ENCODE results near the gene AXIN1. TPM values are rescaled to one million over a fixed set of nuclear protein-coding genes. Genes with fewer than 3 reads are reported as not detected.

AXIN1 gene
- total and polyA plus RNA-seq, 9 donors = 3.7 to 27.2 (median 23.0) TPM

- Histone ChIP-seq H3K27me3 (no peaks in the 10 kb centered on the region), H3K27ac (no peak overlapping the region), H3K9me3 (no peaks in the 10 kb centered on the region), H3K36me3 (no peaks in the 10 kb centered on the region), H3K4me1 (ENCODE audit: insufficient read depth) (peaks cover 4% of the 10 kb centered on the region), H3K4me3 (no peak overlapping the region)
- 92 to 93% (median 93%) methylated on average over 40 to 44 of the region's 44 CpGs for WGBS, 3 donors
- intact Hi-C loops (cut with DNase I) = no loop called here
- DNase-seq = peak in 1 of 5 donors; percentile 37
- TF ChIP-seq POLR2A (IDR thresholded peaks at IDR 0.05) (no peak), EP300 (IDR thresholded peaks at IDR 0.05) (no peak), CTCF (IDR thresholded peaks at IDR 0.05) (no peak)
These were observed 23.6 kb upstream of the AXIN1 start for GRCh38 chr16:375927-376816.

- intact Hi-C loops (cut with DNase I) = no loop called here
- Histone ChIP-seq H3K36me3 (no peaks in the 10 kb centered on the region), H3K4me1 (ENCODE audit: insufficient read depth) (no peaks in the 10 kb centered on the region), H3K27me3 (no peaks in the 10 kb centered on the region), H3K4me3 (no peak overlapping the region), H3K27ac (no peak overlapping the region), H3K9me3 (no peaks in the 10 kb centered on the region)
- 89 to 94% (median 91%) methylated on average over 23 of the region's 23 CpGs for WGBS, 3 donors
- TF ChIP-seq POLR2A (IDR thresholded peaks at IDR 0.05) (no peak), EP300 (IDR thresholded peaks at IDR 0.05) (no peak), CTCF (IDR thresholded peaks at IDR 0.05) (no peak)
- no peak for DNase-seq
These were observed 22.7 kb upstream of the AXIN1 start for GRCh38 chr16:375212-375611.

GRCh38 chr16:374616-374926, 22.0 kb upstream of the AXIN1 start:
- H3K4me1 ChIP-seq (ENCODE audit: insufficient read depth) = peaks cover 3% of the 10 kb centered on the region
- 92 to 98% (median 93%) methylated on average over 7 to 9 of the region's 9 CpGs for WGBS, 3 donors
- TF ChIP-seq CTCF (IDR thresholded peaks at IDR 0.05) = no peak
- TF ChIP-seq EP300 (IDR thresholded peaks at IDR 0.05) = no peak
- TF ChIP-seq POLR2A (IDR thresholded peaks at IDR 0.05) = no peak
- DNase-seq = no peak
- no peaks in the 10 kb centered on the region for H3K27me3 ChIP-seq
- H3K4me3 ChIP-seq = no peak overlapping the region
- no peaks in the 10 kb centered on the region for H3K9me3 ChIP-seq
- no peak overlapping the region for H3K27ac ChIP-seq
- intact Hi-C loops (cut with DNase I) = no loop called here
- H3K36me3 ChIP-seq = no peaks in the 10 kb centered on the region

GRCh38 chr16:373848-374615, 21.5 kb upstream of the AXIN1 start:
- Histone ChIP-seq H3K27me3 (no peaks in the 10 kb centered on the region), H3K36me3 (no peaks in the 10 kb centered on the region), H3K9me3 (no peaks in the 10 kb centered on the region), H3K27ac (no peak overlapping the region), H3K4me1 (ENCODE audit: insufficient read depth) (peaks cover 3% of the 10 kb centered on the region), H3K4me3 (no peak overlapping the region)
- peak in 1 of 5 donors; percentile 27 for DNase-seq
- intact Hi-C loops (cut with DNase I) = no loop called here
- no peak for TF ChIP-seq CTCF (IDR thresholded peaks at IDR 0.05)
- no peak for TF ChIP-seq POLR2A (IDR thresholded peaks at IDR 0.05)
- TF ChIP-seq EP300 (IDR thresholded peaks at IDR 0.05) = no peak
- 89 to 90% (median 90%) methylated on average over 39 to 44 of the region's 44 CpGs for WGBS, 3 donors
